IMR-90 (cell line): ENCODE measurements around the gene RGL1. TPM values are rescaled to one million over a fixed set of nuclear protein-coding genes. Genes with fewer than 3 reads are reported as not detected.

Source experiments
- ATAC-seq: fragments of 200-7000 bp; cut with Tn5 transposase; 2 replicates; pipeline ENCODE4 v1.9.1; 2020; ENCODE audit warnings: low read depth, mild to moderate bottlenecking, moderate library complexity
- BruUV-seq: library from RNA; stranded (reverse); fragments of 400-500 nt; replicated peaks from 2 replicates; lab custom pipeline; 2021; lab: Mats Ljungman, UMichigan
- CTCF ChIA-PET: fragments of 300-600 bp; formaldehyde crosslinking; extraction: SDS; loops from one replicate; lab custom pipeline; 2021; ENCODE audit warnings: antibody characterized with exemption; lab: Yijun Ruan, JAX
- POLR2A ChIA-PET: fragments of 300-600 bp; sonication (Branson Sonifier 250); formaldehyde crosslinking; loops from one replicate; lab custom pipeline; 2022; ENCODE audit warnings: antibody characterized with exemption; ENCODE audit not compliant: unreplicated experiment; lab: Charles Lee
- DNase-seq: peaks from one replicate; pipeline ENCODE4 v3.0.0; 2013
- H2AFZ ChIP-seq: replicated peaks from 2 replicates; pipeline ENCODE3; 2013; ENCODE audit warnings: low read length, mild to moderate bottlenecking; ENCODE audit not compliant: poor library complexity
- H2AK5ac ChIP-seq: 2 replicates; pipeline ENCODE4 v1.6.1; 2013; ENCODE audit warnings: low read depth, low read length, inconsistent platforms
- H2AK9ac ChIP-seq: replicated peaks from 2 replicates; pipeline ENCODE3; 2013; ENCODE audit warnings: mild to moderate bottlenecking, low read depth, low read length, moderate library complexity; ENCODE audit not compliant: poor library complexity
- H2BK120ac ChIP-seq: 2 replicates; pipeline ENCODE4 v1.6.1; 2013; ENCODE audit warnings: low read depth, low read length, inconsistent platforms
- H2BK15ac ChIP-seq: 3 replicates; pipeline ENCODE4 v1.6.1; 2013; ENCODE audit warnings: low read depth, low read length, inconsistent platforms
- H2BK20ac ChIP-seq: 2 replicates; pipeline ENCODE4 v1.6.1; 2013; ENCODE audit warnings: low read depth, mild to moderate bottlenecking, inconsistent platforms, low read length, moderate library complexity
- H2BK5ac ChIP-seq: 2 replicates; pipeline ENCODE4 v1.6.1; 2013; ENCODE audit warnings: mild to moderate bottlenecking, low read depth, low read length, inconsistent platforms; ENCODE audit not compliant: poor library complexity, severe bottlenecking
- H3K14ac ChIP-seq: replicated peaks from 2 replicates; pipeline ENCODE4 v1.6.1; 2013; ENCODE audit warnings: low read depth, low read length, inconsistent platforms
- H3K18ac ChIP-seq: 2 replicates; pipeline ENCODE4 v1.6.1; 2013; ENCODE audit warnings: low read depth, low read length, control low read depth
- H3K23ac ChIP-seq: 2 replicates; pipeline ENCODE4 v1.6.1; 2013; ENCODE audit warnings: low read depth, low read length, inconsistent platforms
- H3K27ac ChIP-seq: 2 replicates; pipeline ENCODE4 v1.5.1; 2013; ENCODE audit warnings: mild to moderate bottlenecking, control low read depth, low read length; ENCODE audit not compliant: insufficient read depth
- H3K27me3 ChIP-seq: 2 replicates; pipeline ENCODE4 v1.6.1; 2013; ENCODE audit warnings: low read length; ENCODE audit not compliant: control insufficient read depth, insufficient read depth
- H3K36me3 ChIP-seq: 2 replicates; pipeline ENCODE4 v1.6.1; 2013; ENCODE audit warnings: low read length, mixed read lengths; ENCODE audit not compliant: control insufficient read depth, insufficient read depth
- H3K4ac ChIP-seq: 2 replicates; pipeline ENCODE4 v1.6.1; 2013; ENCODE audit warnings: low read depth, low read length, inconsistent platforms
- H3K4me1 ChIP-seq: 2 replicates; pipeline ENCODE4 v1.6.1; 2013; ENCODE audit warnings: low read length, mixed read lengths; ENCODE audit not compliant: control insufficient read depth, insufficient read depth
- H3K4me2 ChIP-seq: 2 replicates; pipeline ENCODE4 v1.6.1; 2013; ENCODE audit warnings: low read depth, mild to moderate bottlenecking, control low read depth, low read length, moderate library complexity
- H3K4me3 ChIP-seq: 2 replicates; pipeline ENCODE4 v1.5.1; 2013; ENCODE audit warnings: low read depth, mild to moderate bottlenecking, control low read depth, low read length, moderate library complexity; ENCODE audit not compliant: insufficient read depth
- H3K56ac ChIP-seq: 2 replicates; pipeline ENCODE4 v1.6.1; 2013; ENCODE audit warnings: low read length, inconsistent platforms; ENCODE audit not compliant: insufficient read depth; ENCODE audit errors: extremely low read depth
- H3K79me1 ChIP-seq, 2 experiments: 2 replicates each; pipeline ENCODE4 v1.6.1; 2013; ENCODE audit warnings: low read length in 2 of 2, inconsistent platforms in 1 of 2, low read depth in 1 of 2
- H3K9ac ChIP-seq: 2 replicates; pipeline ENCODE4 v1.6.1; 2013; ENCODE audit warnings: low read depth, low read length, control low read depth
- H3K9me1 ChIP-seq: 2 replicates; pipeline ENCODE4 v1.6.1; 2013; ENCODE audit warnings: low read length, inconsistent platforms; ENCODE audit not compliant: insufficient read depth
- H3K9me3 ChIP-seq: 2 replicates; pipeline ENCODE4 v1.6.1; 2013; ENCODE audit warnings: low read length; ENCODE audit not compliant: control insufficient read depth, insufficient read depth
- H4K20me1 ChIP-seq: 2 replicates; pipeline ENCODE4 v1.6.1; 2013; ENCODE audit warnings: low read length, inconsistent platforms; ENCODE audit not compliant: insufficient read depth
- H4K5ac ChIP-seq: 2 replicates; pipeline ENCODE4 v1.6.1; 2013; ENCODE audit warnings: mild to moderate bottlenecking, low read depth, low read length, control low read depth
- H4K8ac ChIP-seq, 2 experiments: 2 replicates each; pipeline ENCODE4 v1.6.1; 2013; ENCODE audit warnings: low read depth in 2 of 2, low read length in 2 of 2, control low read depth in 1 of 2, inconsistent platforms in 1 of 2
- H4K91ac ChIP-seq: 2 replicates; pipeline ENCODE4 v1.6.1; 2013; ENCODE audit warnings: low read depth, low read length, inconsistent platforms; ENCODE audit not compliant: insufficient read depth
- CEBPB ChIP-seq: IDR thresholded peaks from 2 replicates; pipeline ENCODE4 v1.6.1; 2012; ENCODE audit warnings: low read depth, low read length, improper control_type of control experiment
- MAFK ChIP-seq: IDR thresholded peaks from 2 replicates; pipeline ENCODE4 v1.6.1; 2012; ENCODE audit warnings: low read depth, low read length, improper control_type of control experiment
- MAZ ChIP-seq: IDR thresholded peaks from 2 replicates; pipeline ENCODE4 v1.6.1; 2012; ENCODE audit warnings: low read depth, mild to moderate bottlenecking, low read length, improper control_type of control experiment, moderate library complexity, borderline replicate concordance
- NFE2L2 ChIP-seq: fragments of 150-350 bp; IDR thresholded peaks from 2 replicates; pipeline ENCODE4 v1.6.1; 2016; ENCODE audit warnings: low read depth, mild to moderate bottlenecking, low read length
- RCOR1 ChIP-seq: IDR thresholded peaks from 2 replicates; pipeline ENCODE4 v1.6.1; 2012; ENCODE audit warnings: mild to moderate bottlenecking, low read length, improper control_type of control experiment; ENCODE audit not compliant: insufficient replicate concordance
- RFX5 ChIP-seq: IDR thresholded peaks from 2 replicates; pipeline ENCODE4 v1.8.0; 2012; ENCODE audit warnings: low read depth, mild to moderate bottlenecking, low read length, moderate library complexity
- SMC3 ChIP-seq: fragments of 150-350 bp; IDR thresholded peaks from 2 replicates; pipeline ENCODE4 v1.6.1; 2016; ENCODE audit warnings: low read depth, mild to moderate bottlenecking, antibody characterized with exemption, low read length, moderate library complexity
- USF2 ChIP-seq: fragments of 150-350 bp; IDR thresholded peaks from 2 replicates; pipeline ENCODE4 v1.6.1; 2017; ENCODE audit warnings: mild to moderate bottlenecking, antibody characterized with exemption, low read length, low read depth
- WGBS, 2 experiments: methylation state at CpG; one replicate each; pipeline versions ENCODE4 v1.1.5 to v1.1.7; 2013; ENCODE audit warnings: missing lambda C conversion rate in 2 of 2; ENCODE audit not compliant: insufficient read length in 1 of 2; ENCODE audit errors: extremely low coverage in 2 of 2; 5-methylcytosine and 5-hydroxymethylcytosine counted together
- dilution Hi-C: fragments of 300-500 bp; cut with HindIII; formaldehyde crosslinking; loops from one replicate; pipeline ENCODE4 v1.14.3; 2018; ENCODE audit warnings: low sequenced_read_pairs; ENCODE audit not compliant: unreplicated experiment
- in situ Hi-C: fragments of 300-500 bp; cut with MboI; formaldehyde crosslinking; loops from 3 replicates; pipeline ENCODE4 v1.14.3; 2019; ENCODE audit warnings: low sequenced_read_pairs, inconsistent platforms, mixed read lengths
- intact Hi-C: fragments of 100-400 bp; cut with micrococcal nuclease; formaldehyde crosslinking; loops from 2 replicates; pipeline ENCODE4 v1.10.0; 2022
- polyA plus RNA-seq, 3 experiments: library from polyadenylated mRNA; depleted of rRNA; stranded (reverse); fragments of >200 nt; gene quantifications; 2 replicates each; pipeline ENCODE4 v1.2.3, GENCODE V29; 2012; ENCODE audit warnings: low replicate concordance in 1 of 3
- total RNA-seq: library from RNA; depleted of rRNA; stranded (reverse); fragments of >200 nt; gene quantifications from 2 replicates; pipeline ENCODE4 v1.2.3, GENCODE V29; 2012

The RGL1 gene
- total and polyA plus RNA-seq, 2 of the 4 experiments (the other 2 are of a cell fraction), result 4.7 to 7.5 TPM

- intact Hi-C loops (loop anchor here (5.0 kb wide), 2 partner anchors 118 to 448 kb away; partner anchors contain the start of gene TSEN15), dilution Hi-C loops (no loop called here), in situ Hi-C loops (no loop called here)
- Histone ChIP-seq H2BK120ac (no peak overlapping the region), H3K27ac (no peak overlapping the region), H4K8ac (no peak overlapping the region), H2BK20ac (no peak overlapping the region), H2AK9ac (no peak overlapping the region), H3K9ac (no peak overlapping the region), H4K5ac (no peak overlapping the region), H3K4ac (no peak overlapping the region), H2AK5ac (no peak overlapping the region), H3K4me2 (no peak overlapping the region), H3K56ac (no peak overlapping the region), H3K27me3 (no peaks in the 10 kb centered on the region), H4K91ac (no peak overlapping the region), H3K9me1 (peaks cover 4% of the 10 kb centered on the region), H3K18ac (no peak overlapping the region), H2BK5ac (no peak overlapping the region), H3K14ac (no peak overlapping the region), H2BK15ac (no peak overlapping the region), H4K20me1 (no peaks in the 10 kb centered on the region), H2AFZ (no peak overlapping the region), H3K23ac (no peak overlapping the region), H3K36me3 (no peaks in the 10 kb centered on the region), H3K4me3 (no peak overlapping the region), H3K4me1 (peaks cover 3% of the 10 kb centered on the region), H3K9me3 (no peaks in the 10 kb centered on the region), H3K79me1 (no peaks in the 10 kb centered on the region)
- POLR2A ChIA-PET, result interaction anchor here (0.6 kb wide), 1 partner anchor 117 kb away, joined by 3 read pairs; the partner anchor contains the start of gene TSEN15
- ATAC-seq, result no peak
- CTCF ChIA-PET, result no interaction called here
- TF ChIP-seq RCOR1 (no peak), RFX5 (no peak), MAFK (no peak), SMC3 (no peak), USF2 (no peak), CEBPB (no peak), MAZ (no peak), NFE2L2 (no peak)
- no peak for DNase-seq
- WGBS, 2 experiments, result 36% methylated on average over 3 of the region's 6 CpGs; no CpG with 5 or more reads in 1 of the 2 experiments
- BruUV-seq, result no TSS peak
Measured at GRCh38 chr1:183934314-183934713, 129.4 kb downstream of the RGL1 start.
